ENCODE data around the gene TMEM200A. TPM values are rescaled to one million over a fixed set of nuclear protein-coding genes. Genes with fewer than 3 reads are reported as not detected.

The TMEM200A gene
- total RNA-seq, 2 donors from 2014 or later = 0.87 to 5.1 TPM

DNA sequence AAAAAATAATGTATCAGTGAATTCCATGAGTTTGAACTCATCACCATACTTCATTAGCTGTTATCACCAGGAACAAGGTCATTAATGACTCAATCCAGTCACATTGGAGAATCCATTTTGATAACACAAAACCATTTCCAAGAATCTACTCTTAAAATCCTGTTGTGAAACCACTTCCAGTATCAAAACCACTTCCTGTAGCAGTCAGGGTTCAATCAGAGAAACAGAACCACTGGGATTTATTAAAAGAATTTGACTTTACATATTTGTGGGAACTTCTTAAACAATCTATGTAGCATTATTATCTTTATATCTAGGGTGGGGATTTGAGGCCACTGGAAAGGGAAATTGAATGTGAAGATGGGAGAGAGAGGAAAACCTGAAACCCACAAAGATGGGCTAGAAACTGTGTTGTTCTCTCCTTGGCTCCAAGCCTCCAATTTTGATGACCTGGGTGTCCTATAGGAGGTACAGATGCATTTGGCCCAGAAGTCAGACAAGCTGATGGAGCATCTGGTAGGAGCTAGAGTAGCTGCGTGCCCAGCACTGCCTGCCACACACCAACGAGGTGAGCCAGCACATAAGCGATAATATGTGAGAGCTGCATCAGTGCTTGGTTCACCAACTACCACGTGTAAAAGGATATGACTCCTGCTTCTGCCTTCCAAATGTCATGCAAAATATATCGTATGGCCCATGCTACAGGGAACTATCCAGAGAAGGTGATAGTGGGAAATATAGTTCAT, 117.0 kb downstream of the TMEM200A start:
- 82% methylated on average over 5 of the region's 5 CpGs for WGBS
- H3K4me3 ChIP-seq = no peak overlapping the region
- H3K27me3 ChIP-seq (replicated peaks; ENCODE audit: insufficient read depth) = no peaks in the 10 kb centered on the region
- H3K27ac ChIP-seq = no peak overlapping the region
- no peaks in the 10 kb centered on the region for H3K36me3 ChIP-seq
- H3K4me1 ChIP-seq (replicated peaks) = no peaks in the 10 kb centered on the region
- intact Hi-C loops (cut with DNase I) = no loop called here
- no peak for TF ChIP-seq POLR2A (IDR thresholded peaks at IDR 0.05)
- TF ChIP-seq CTCF (IDR thresholded peaks at IDR 0.05) = no peak
- no peak for TF ChIP-seq POLR2AphosphoS5 (IDR thresholded peaks at IDR 0.05)
- DNase-seq (ENCODE audit: low spot score) = no peak
- no peaks in the 10 kb centered on the region for H3K9me3 ChIP-seq

- Histone ChIP-seq H3K27me3 (replicated peaks; ENCODE audit: insufficient read depth) (no peaks in the 10 kb centered on the region), H3K36me3 (no peaks in the 10 kb centered on the region), H3K4me1 (replicated peaks) (no peaks in the 10 kb centered on the region), H3K4me3 (no peak overlapping the region), H3K9me3 (no peaks in the 10 kb centered on the region), H3K27ac (no peak overlapping the region)
- 68% methylated on average over 3 of the region's 3 CpGs for WGBS
- intact Hi-C loops (cut with DNase I) = no loop called here
- TF ChIP-seq POLR2AphosphoS5 (IDR thresholded peaks at IDR 0.05) (no peak), POLR2A (IDR thresholded peaks at IDR 0.05) (no peak), CTCF (IDR thresholded peaks at IDR 0.05) (no peak)
- no peak for DNase-seq (ENCODE audit: low spot score)
Measured at GRCh38 chr6:130485870-130486269, 120.1 kb downstream of the TMEM200A start.

GRCh38 chr6:130486417-130486816, 120.6 kb downstream of the TMEM200A start:
- Histone ChIP-seq H3K4me1 (replicated peaks) (no peaks in the 10 kb centered on the region), H3K27me3 (replicated peaks; ENCODE audit: insufficient read depth) (no peaks in the 10 kb centered on the region), H3K9me3 (no peaks in the 10 kb centered on the region), H3K36me3 (no peaks in the 10 kb centered on the region), H3K4me3 (no peak overlapping the region), H3K27ac (no peak overlapping the region)
- intact Hi-C loops (cut with DNase I) = no loop called here
- DNase-seq (ENCODE audit: low spot score) = no peak
- no peak for TF ChIP-seq POLR2AphosphoS5 (IDR thresholded peaks at IDR 0.05)
- TF ChIP-seq POLR2A (IDR thresholded peaks at IDR 0.05) = no peak
- TF ChIP-seq CTCF (IDR thresholded peaks at IDR 0.05) = no peak
- WGBS = 53% methylated on average over 7 of the region's 7 CpGs

DNA sequence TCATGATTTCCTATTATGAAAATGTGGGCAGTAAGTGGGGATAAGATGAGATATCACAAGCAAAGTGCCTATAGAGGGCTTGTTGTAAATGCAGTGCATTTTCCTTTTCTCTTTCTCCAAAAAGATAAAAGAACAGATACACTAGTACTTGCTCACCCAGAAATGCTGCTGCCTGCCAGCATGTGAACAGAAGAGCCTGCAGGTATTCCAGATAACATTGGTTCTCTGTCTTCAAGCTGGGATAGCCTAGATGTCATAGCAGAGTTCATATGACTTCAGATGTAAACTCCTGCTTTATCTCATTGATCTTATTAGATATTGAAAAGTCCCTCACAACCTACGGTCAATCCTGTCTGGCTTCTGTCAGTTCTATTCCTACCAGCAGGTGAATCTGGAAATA, 123.7 kb downstream of the TMEM200A start:
- Histone ChIP-seq H3K4me3 (no peak overlapping the region), H3K9me3 (no peaks in the 10 kb centered on the region), H3K4me1 (replicated peaks) (no peaks in the 10 kb centered on the region), H3K36me3 (no peaks in the 10 kb centered on the region), H3K27me3 (replicated peaks; ENCODE audit: insufficient read depth) (no peaks in the 10 kb centered on the region), H3K27ac (no peak overlapping the region)
- no peak for DNase-seq (ENCODE audit: low spot score)
- 67% methylated on average over 1 of the region's 1 CpG for WGBS
- TF ChIP-seq POLR2A (IDR thresholded peaks at IDR 0.05) (no peak), POLR2AphosphoS5 (IDR thresholded peaks at IDR 0.05) (no peak), CTCF (IDR thresholded peaks at IDR 0.05) (no peak)
- intact Hi-C loops (cut with DNase I) = no loop called here

Other genes with a start within 250 kb of the TMEM200A start
- 1 to 10 TPM in 1 of 2 donors, not detected in 1; 3.6 TPM for gene SAMD3, start 143.1 kb upstream of the TMEM200A start, total RNA-seq

All from prostate gland (tissue), 2 donors.